Measurements from ENCODE around the gene ARMC3.
"Not testable (repeated sequence)": the region's sequence is repeated elsewhere in the genome, so short reads cannot be mapped to it uniquely, and the experiment has no call there.

The ARMC3 gene

DNA sequence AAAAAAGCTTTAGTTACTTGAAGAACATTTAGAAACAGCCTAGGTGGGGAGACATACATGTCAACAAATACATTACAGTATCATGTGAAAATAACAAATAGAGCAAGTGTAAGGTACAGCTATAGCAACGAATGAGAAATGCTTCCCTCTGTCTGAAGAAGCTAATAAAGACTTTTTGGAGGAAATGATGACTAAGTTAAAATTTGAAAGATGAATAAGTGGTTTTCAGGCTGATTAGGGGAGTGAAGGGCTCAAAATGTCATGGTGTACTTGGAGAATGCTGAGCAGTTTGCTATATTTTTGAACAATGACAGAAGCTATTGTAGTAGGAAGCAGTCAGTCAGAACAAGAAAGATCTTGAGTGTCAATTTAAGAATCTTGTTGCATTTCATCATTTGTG is 2.8 kb upstream of the ARMC3 start:
- DNase-seq (ENCODE audit: low read depth in 2 of 2, low spot score in 1 of 2) = no peak

DNA sequence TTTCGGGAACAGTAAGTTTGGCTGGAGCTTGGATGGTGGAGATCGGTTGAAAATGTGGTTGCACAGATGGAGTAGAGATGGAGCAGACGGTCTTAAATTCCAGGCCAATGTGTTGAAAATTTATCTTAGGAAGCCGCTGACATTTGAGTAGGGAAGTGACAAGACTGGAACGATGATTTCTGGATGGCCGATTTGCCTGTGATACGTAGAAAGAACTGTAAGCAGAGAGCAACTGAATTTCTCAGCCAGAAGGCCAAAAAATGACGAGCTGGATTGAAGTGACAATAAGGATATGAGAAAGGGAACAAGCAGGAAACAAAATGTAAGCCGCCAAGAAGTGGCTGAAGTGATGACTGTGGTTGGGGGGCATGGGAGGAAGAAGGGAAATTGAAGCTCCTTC is 687 bp upstream of the ARMC3 start:
- DNase-seq (ENCODE audit: low read depth in 2 of 2, low spot score in 1 of 2) = no peak

GRCh38 chr10:22929053-22929452 is 1.2 kb downstream of the ARMC3 start:
- not testable (repeated sequence) for DNase-seq (ENCODE audit: low read depth in 2 of 2, low spot score in 1 of 2)

DNA sequence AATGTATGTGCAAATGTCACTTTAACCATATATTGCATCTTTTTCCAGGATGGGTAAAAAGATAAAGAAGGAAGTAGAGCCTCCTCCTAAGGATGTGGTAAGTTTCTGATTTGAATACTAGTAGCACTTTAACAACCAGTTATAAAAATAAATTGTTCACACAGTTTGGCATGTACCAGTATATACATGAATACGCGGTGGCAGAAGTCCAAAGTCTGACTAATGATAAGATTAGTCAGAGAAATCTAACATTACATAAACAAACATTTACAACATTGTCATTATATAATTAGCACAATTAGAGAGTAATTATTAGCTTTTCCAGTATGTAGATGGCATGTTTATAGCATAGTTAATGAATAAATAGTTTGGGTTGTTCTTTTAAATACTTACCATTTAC is 4.1 kb downstream of the ARMC3 start:
- DNase-seq (ENCODE audit: low read depth in 2 of 2, low spot score in 1 of 2) = no peak

DNA sequence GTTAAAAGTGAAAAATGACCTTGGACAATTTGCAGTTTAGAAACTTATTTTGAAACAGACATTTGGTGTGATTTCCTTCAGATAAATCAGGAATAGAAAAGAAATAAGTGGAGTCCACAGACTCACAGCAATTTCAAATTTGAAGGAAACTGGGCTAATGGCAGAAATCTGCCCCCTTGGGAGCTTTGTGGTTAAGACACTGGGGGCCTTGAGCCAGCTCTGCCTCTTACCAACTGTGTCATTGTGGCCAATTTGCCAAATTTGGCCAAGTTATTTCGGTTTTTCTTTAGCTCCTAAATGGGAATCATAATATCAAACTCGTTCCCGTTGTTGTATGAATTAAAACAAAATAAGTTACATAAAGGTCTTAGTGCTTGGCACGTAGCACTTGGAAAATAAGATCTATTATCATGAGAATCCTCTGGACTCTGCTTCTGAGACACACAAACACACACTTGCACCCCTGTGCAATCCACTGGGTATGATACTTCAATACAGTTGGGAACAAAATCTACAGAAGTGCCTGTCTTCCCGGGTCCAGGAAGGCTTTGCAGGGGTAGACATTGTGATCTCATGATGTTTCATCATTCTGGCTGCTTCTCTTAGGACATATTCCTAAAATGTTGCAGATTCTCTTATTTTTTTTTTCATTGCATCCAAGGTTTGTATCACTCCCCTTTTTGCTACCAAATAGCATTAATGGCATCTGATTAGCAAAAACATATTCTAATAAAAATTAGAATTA is 4.9 kb downstream of the ARMC3 start:
- no peak for DNase-seq (ENCODE audit: low read depth in 2 of 2, low spot score in 1 of 2)

GRCh38 chr10:22934726-22935125 is 6.9 kb downstream of the ARMC3 start:
- DNase-seq (ENCODE audit: low read depth in 2 of 2, low spot score in 1 of 2) = no peak

DNA sequence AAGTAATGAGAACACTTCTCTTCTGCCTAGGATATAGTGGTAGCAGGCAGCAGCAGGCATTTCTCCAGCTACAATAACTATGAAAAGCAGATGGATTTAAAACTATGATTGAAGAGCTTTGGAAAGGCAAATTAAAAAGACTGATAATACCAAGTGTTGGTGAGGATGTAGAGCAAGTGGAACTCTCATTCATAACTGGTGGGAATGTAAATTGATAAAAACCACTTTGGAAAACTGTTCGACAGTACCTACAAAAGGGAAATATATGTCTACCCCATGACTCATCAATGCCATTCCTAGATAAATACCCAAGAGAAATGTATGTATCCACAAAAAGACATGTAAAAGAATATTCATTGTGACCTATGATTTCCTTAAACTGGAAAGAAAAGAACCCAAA is 14.6 kb downstream of the ARMC3 start:
- DNase-seq (ENCODE audit: low read depth in 2 of 2, low spot score in 1 of 2) = no peak

- DNase-seq (ENCODE audit: low read depth in 2 of 2, low spot score in 1 of 2) = no peak
These were observed 18.3 kb downstream of the ARMC3 start for GRCh38 chr10:22945934-22946673.

- no peak for DNase-seq (ENCODE audit: low read depth in 2 of 2, low spot score in 1 of 2)
These were observed 27.1 kb downstream of the ARMC3 start for GRCh38 chr10:22954970-22955369.

DNA sequence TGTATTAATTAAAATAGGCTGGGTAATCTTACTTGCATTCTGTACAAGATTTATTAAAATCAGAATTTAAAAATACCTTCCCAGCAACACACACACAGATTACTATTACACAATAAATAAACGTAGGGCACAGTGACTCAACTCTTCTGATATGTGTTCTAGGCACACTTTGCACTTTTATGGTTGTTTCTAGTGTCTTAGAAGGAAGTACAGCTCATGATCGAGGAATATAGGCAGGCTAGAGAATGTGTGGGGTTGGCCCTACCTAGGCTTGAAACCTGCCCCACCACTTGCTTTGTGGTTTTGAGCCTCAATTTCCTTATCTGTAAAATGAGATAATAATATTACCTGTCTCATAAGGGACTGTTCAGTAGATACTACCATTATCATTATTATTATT is 30.5 kb downstream of the ARMC3 start:
- DNase-seq (ENCODE audit: low read depth in 2 of 2, low spot score in 1 of 2) = no peak

DNA sequence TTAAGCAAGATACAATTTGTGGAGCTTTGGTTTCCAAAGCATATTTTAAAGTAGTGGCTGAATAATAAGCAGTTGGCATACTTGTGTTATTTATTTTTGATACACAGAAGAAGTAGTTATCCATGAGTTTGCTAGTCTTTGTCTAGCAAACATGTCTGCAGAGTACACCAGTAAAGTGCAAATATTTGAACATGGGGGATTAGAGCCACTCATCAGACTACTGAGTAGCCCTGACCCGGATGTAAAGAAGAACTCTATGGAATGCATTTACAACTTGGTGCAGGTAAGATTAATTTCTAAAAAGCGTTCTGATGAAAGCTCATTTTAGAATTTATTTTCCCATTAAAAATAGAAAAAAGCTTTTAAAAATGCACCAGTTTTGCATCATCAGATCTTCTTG is 31.4 kb downstream of the ARMC3 start:
- no peak for DNase-seq (ENCODE audit: low read depth in 2 of 2, low spot score in 1 of 2)

GRCh38 chr10:22959950-22960349 is 32.1 kb downstream of the ARMC3 start:
- no peak for DNase-seq (ENCODE audit: low read depth in 2 of 2, low spot score in 1 of 2)

- DNase-seq (ENCODE audit: low read depth in 2 of 2, low spot score in 1 of 2) = no peak
These were observed 35.0 kb downstream of the ARMC3 start for GRCh38 chr10:22962817-22963216.

DNA sequence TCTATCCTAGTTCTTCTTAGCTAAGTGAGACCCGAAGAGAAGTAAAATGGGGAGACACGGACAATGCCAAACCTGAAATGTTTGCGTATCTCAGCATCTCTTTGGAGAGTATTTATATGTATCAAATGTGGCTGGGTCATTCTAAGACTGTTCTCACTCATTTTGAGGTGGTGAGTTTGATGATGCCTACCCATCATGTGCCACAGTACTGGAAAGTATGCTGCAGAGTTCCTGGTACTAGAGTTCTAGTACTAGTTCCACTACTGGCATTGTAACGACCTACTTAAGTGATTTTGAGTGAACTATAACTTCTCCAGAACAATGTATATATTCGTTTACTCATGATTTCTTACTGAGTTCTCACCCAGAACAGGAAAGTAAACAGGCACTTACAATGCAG is 41.9 kb downstream of the ARMC3 start:
- no peak for DNase-seq (ENCODE audit: low read depth in 2 of 2, low spot score in 1 of 2)

- no peak for DNase-seq (ENCODE audit: low read depth in 2 of 2, low spot score in 1 of 2)
These were observed 48.7 kb downstream of the ARMC3 start for GRCh38 chr10:22976534-22976933.

DNA sequence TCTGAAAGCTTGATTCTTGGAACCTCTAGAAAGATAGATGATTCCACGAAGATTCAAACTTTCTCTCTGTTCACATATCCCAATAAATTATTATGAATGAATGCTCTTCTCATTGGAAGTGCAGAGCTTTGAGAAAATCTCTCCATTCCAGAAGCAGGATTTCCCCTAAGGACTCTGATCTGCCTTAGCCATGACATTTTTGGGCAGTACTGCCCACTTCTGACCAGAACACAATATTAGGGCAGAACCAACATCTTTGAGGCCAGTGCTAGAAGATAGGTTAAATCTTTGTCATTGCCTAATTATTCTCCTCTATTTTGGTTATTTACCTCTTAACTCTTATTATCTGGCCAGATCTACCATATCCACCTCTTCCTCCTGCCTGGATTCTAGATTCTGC is 49.9 kb downstream of the ARMC3 start:
- no peak for DNase-seq (ENCODE audit: low read depth in 2 of 2, low spot score in 1 of 2)

DNA sequence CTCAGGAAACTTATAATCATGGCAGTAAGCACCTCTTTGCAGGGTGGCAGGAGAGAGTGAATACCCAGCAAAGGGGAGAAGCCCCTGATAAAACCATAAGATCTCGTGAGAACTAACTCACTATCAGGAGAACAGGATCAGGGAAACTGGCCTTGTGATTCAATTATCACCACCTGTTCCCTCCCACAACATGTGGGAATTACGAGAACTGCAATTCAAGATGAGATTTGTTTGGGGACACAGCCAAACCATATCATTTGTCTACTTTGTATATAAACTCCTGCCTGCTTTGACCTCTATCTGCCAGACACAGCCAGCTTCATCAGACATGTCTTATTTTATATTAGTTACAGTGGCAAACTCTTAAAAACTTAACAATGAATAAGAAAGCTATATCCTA is 50.4 kb downstream of the ARMC3 start:
- DNase-seq (ENCODE audit: low read depth in 2 of 2, low spot score in 1 of 2) = no peak

DNA sequence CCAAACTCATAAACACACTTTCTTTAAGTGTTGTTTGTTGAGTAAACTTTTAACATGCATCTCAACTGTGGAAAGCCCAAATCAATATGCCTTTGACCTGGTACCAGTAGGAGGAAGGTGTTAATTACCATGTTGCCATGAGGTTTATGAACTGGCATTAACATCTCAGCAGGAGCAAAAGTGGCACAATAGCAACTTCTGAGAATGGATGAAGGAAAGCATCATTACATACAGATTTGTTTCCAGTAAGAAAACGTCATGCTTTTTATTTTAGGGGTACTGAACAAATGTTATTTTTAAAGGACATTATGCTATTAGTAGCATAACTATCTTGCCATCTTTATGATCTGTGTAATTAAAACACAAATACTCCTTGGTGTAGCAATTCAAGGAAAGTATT is 51.1 kb downstream of the ARMC3 start:
- DNase-seq (ENCODE audit: low read depth in 2 of 2, low spot score in 1 of 2) = no peak

- no peak for DNase-seq (ENCODE audit: low read depth in 2 of 2, low spot score in 1 of 2)
These were observed 53.0 kb downstream of the ARMC3 start for GRCh38 chr10:22980822-22981221.

GRCh38 chr10:22984066-22984465 is 56.2 kb downstream of the ARMC3 start:
- DNase-seq (ENCODE audit: low read depth in 2 of 2, low spot score in 1 of 2) = no peak

DNA sequence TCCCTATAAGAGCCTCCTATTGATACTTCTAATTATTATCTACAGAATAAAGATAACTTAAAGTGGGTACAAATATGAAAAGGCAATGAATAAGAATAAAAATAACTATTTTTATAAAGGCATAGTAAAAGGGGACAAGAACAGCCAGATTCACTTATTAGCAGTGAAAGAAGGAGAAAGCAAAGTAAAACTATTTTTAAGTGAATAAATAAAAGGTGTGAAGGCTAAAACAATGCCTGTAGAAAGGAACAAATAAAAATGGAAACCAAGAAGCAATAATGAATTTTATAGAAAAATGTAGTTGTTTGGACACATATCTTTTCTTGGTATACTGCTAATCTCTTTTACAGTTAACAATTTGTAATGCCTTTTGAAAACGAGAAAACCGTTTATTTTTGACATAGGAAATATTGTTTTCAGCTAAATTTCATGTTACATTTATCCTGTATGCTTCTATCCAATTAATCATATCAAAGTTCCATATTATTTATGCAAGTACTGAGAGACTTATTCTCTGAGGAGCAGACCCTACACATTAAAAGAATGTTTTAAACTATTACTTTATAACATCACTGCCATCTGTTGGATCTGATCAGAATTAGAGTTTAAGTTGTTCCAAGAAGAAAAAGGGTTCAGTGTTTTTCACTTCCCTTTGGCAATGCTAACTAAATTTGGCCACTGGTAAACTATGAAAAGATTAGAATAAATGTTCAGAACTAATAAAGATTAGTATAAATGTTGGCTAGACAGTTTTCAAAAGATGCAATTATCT is 59.1 kb downstream of the ARMC3 start:
- DNase-seq (ENCODE audit: low read depth in 2 of 2, low spot score in 1 of 2) = no peak
